GM12801 (cell line): ENCODE results near the gene PDZD4.

Experiments used
- CTCF ChIP-seq: IDR thresholded peaks from one replicate; pipeline ENCODE4 v1.5.1; 2011; ENCODE audit warnings: control low read depth; ENCODE audit not compliant: insufficient read length; ENCODE audit errors: extremely low read depth

Gene PDZD4

DNA sequence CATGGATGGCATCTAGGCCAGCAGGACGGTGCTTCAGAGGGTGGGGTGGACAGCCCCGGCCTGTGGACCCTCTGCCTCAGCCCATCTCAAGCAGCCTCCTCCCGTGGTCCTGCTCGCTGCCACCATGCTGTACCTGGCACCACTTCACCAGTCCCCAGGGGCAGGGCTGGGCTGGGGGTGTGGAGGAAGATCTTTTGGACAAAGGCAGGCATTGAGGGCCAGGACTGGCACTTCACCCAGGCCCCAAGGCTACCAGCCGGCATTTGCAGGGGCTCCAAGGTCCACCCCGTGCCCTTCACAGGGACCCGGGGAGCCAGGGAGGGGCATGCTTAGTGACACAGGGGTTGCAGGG, 65.6 kb downstream of the PDZD4 start:
- no peak for TF ChIP-seq CTCF

DNA sequence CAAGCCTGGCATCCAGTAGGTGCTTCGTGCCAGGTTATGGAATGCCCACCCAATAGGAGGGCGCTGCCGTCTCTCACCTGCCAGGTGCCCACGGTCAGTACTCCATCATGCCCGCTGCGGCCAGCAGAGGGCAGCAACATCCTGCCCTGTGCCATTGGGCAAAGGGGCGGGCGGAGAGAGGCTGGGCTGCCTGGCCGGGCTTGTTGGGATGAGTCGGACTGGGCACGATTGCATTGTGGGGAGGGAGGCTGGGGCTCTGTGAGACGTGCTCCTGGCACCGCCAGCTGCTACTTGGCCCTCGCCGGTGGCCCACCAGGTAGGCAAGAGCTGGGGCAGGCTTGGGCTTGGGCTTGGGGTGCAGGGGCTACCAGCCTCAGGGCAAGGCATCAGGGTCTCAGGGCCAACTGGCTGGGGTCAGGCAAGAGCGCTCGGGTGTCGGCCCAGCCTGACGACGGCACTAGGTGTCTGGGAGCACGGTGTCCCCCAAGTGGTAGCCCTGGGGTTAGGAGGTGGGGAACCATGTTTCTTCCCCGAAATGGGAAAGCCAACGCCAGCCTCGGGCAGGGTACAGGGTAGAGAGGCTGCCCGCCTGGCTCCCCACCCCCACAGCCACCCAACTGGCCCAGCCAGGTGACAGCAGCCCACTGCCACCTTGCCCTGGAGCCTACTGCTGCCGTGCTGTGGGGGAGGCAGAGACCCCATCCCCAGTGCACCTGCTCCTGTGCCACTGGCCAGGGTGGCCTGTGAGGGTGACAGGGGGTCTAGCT, 66.2 kb downstream of the PDZD4 start, which contains the start of gene PLXNB3:
Gene PLXNB3, plus strand, starts transcription at position 261 of the 767 bp plus-strand sequence. CDS start 1,287 bp downstream, outside the sequence.
- TF ChIP-seq CTCF: no peak

GRCh38 chrX:153763298-153763932, 66.9 kb downstream of the PDZD4 start:
- TF ChIP-seq CTCF: no peak

GRCh38 chrX:153762626-153763173, 67.6 kb downstream of the PDZD4 start:
- TF ChIP-seq CTCF: no peak

DNA sequence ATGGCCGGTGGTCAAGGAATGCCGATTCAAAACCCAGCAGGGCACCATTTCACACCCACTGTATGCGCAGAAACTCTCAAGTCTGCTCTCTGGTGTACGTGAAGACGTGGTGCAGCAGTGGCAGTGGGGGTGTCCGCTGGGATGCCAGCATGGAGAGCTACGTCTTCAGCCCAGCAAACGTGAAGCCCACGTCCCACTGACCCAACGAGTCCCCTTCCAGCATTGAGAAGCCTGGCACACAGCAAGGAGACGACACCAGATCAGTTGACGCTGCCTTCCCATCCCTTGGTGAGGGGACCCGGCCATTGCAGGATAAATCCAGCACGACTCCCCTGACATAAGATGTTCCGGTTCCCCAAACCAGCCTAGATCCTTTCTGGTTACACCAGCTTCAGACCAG, 68.5 kb downstream of the PDZD4 start:
- TF ChIP-seq CTCF: no peak

DNA sequence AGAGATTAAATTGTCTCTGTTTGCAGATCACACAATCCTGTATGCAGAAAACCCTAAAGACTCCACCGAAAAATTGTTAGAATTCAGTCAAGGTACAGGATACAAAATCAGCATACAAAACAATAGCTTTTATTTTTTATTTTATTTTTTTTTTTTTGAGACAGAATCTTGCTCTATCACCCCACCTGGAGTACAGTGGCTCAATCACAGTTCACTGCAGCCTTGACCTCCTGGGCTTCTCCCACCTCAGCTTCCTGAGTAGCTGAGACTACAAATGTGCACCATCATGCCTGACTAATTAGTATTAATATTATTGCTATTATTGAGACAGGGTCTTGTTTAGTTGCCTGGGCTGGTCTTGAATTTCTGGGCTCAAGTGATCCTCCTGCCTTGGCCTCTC, 75.2 kb downstream of the PDZD4 start:
- TF ChIP-seq CTCF: no peak
